SHP77 (cell line): ENCODE results near the gene SRXN1.

Experiments used
- DNase-seq, 2 experiments: peaks; one replicate each; lab custom pipeline; 2025; lab: John Stamatoyannopoulos, UW

The SRXN1 gene

DNA sequence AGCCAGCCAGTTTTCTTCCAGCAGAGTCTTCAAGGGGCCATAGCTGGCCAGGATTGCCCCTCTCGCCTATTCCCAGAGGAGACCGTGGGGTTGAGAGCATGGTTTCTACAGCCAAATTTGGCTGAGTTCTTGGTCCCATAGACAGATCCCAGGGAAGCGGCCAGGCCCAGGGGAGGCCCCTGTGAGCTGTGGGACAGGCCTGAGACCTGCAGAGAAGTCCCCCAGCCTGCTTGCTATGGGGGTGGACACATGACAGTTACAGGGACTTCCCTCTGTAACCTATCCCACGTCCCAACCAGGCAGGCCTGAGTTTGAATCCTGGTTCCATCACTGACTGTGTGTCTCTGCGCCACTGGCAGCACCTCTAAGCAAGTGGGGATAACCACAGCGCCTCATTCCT is 45.5 kb downstream of the SRXN1 start:
- DNase-seq: no peak

- no peak for DNase-seq
These were observed 47.8 kb downstream of the SRXN1 start for GRCh38 chr20:605237-605636.

GRCh38 chr20:603116-603640 is 49.8 kb downstream of the SRXN1 start:
- no peak for DNase-seq

GRCh38 chr20:602111-602970 is 50.7 kb downstream of the SRXN1 start:
- no peak for DNase-seq

DNA sequence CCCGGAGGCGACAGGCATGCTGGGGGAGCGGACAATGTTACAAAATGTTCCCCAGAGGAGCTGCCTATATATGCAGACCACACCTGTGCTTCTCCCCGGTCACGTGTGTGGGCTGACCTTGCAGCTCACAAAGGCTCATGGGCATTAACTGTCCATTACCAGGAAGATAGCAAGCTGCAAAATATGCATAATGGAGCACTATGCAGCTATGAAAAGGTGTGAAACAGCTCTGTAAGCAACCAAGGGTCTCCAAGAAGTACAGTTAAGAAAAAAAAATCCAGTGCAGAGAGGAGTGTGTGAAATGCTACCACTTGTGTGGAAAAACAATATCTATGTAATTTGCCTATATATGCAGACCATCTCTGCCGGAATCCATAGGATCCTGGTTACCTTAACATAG is 52.3 kb downstream of the SRXN1 start:
- no peak for DNase-seq

DNA sequence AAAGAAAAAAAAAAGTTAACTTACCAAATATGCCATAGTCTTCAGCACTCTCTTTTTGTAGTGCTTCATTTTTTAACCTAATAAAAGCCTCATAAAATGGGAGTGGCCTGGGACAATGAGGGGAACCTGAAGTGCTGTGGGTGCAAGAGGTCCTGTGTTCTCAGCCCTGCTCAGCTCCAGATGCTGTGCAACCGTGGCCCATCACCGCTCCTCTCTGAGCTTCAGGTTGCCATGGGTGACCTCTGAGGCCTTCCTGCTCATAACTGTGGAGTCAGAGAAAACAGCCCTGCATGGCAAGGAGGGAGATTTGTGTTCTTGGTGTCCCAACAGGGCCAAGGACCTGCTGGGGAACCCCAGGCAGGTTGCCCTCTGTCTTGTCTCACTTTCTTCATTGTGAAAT is 52.9 kb downstream of the SRXN1 start:
- no peak for DNase-seq

DNA sequence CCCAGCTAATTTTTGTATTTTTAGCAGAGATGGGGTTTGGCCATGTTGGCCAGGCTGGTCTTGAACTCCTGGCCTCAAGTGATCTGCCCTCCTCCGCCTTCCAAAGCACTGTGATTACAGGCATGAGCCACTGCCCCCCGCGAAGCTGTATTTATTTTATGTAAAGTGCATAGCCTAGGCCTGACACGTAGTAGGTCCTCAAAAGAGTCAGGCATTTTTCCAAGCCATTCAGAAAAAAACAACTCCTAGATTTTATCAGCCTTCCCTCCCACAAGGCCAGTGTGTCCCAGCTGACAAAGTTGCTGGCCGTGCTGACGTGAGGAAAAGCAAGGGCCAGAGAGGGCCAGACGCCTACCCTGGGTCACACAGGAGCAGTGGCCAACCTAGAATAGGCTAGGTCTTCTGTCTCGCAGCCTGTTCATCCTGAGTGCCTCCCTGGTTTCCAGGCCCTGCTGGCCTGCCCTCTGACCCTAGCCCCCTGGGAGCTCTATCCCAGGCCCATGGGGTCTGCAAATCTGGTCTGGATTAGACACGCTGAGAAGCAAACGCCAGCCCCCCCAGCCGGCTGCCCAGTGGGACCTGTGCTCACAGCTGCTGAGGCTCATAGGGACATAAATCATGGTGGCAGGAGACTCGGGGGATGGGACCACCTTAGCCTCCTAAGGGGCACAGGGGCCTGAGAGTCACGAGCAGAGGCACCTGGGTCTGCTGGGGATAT is 54.7 kb downstream of the SRXN1 start:
- DNase-seq: no peak

GRCh38 chr20:597560-597959 is 55.4 kb downstream of the SRXN1 start:
- no peak for DNase-seq
